ENCODE results near the gene LRRC4. TPM values are rescaled to one million over a fixed set of nuclear protein-coding genes. Genes with fewer than 3 reads are reported as not detected.

LRRC4 gene
- total RNA-seq, 1 experiment from 2014 or later = 10.4 TPM

GRCh38 chr7:128065872-128066271 is 34.6 kb upstream of the LRRC4 start:
- Histone ChIP-seq H3K18ac (ENCODE audit: insufficient read length, low read depth, low read length) (no peak overlapping the region), H3K4me2 (ENCODE audit: insufficient read depth, insufficient read length, low read length) (no peak overlapping the region), H2BK5ac (ENCODE audit: insufficient read length, low read length) (no peak overlapping the region), H3K23ac (ENCODE audit: insufficient read length, low read depth, low read length) (no peak overlapping the region), H3K79me2 (ENCODE audit: insufficient read depth, low read length) (no peaks in the 10 kb centered on the region), H4K8ac (replicated peaks; ENCODE audit: insufficient read length, low read depth, low read length) (no peak overlapping the region), H2BK15ac (ENCODE audit: low read depth, low read length) (no peak overlapping the region), H3K9ac (ENCODE audit: extremely low read depth, insufficient read length, low read length) (no peak overlapping the region), H3K79me1 (ENCODE audit: insufficient read depth, low read depth, low read length, poor library complexity, severe bottlenecking) (no peaks in the 10 kb centered on the region), H3K4me1 (ENCODE audit: insufficient read depth, low read length) (no peaks in the 10 kb centered on the region), H2AK5ac (ENCODE audit: insufficient read length, low read length) (no peak overlapping the region), H3K27me3 (ENCODE audit: insufficient read depth, low read length) (no peaks in the 10 kb centered on the region), H2AFZ (ENCODE audit: low read length) (no peak overlapping the region), H3T11ph (ENCODE audit: low read length) (no peak overlapping the region), H3K27ac (ENCODE audit: insufficient read length, low read depth, low read length) (no peak overlapping the region), H3K23me2 (ENCODE audit: insufficient read length, low read depth, low read length, poor library complexity, severe bottlenecking) (no peaks in the 10 kb centered on the region), H4K91ac (ENCODE audit: insufficient read length, low read depth, low read length) (no peak overlapping the region), H2BK120ac (ENCODE audit: low read depth, low read length, poor library complexity, severe bottlenecking) (no peak overlapping the region), H3K4ac (ENCODE audit: low read depth, low read length) (no peak overlapping the region), H4K5ac (ENCODE audit: insufficient read length, low read depth, low read length) (no peak overlapping the region), H3K14ac (ENCODE audit: insufficient read depth, low read length) (no peak overlapping the region), H3K56ac (ENCODE audit: insufficient read length, low read depth, low read length) (no peak overlapping the region), H4K20me1 (ENCODE audit: control insufficient read depth, insufficient read depth, insufficient read length) (no peaks in the 10 kb centered on the region), H2BK20ac (ENCODE audit: low read depth, low read length, poor library complexity, severe bottlenecking) (no peak overlapping the region), H2BK12ac (ENCODE audit: insufficient read length, low read depth, low read length) (no peak overlapping the region), H3K9me3 (ENCODE audit: control insufficient read depth, low read depth, low read length) (no peaks in the 10 kb centered on the region)
- H3K27me3 Mint-ChIP-seq (ENCODE audit: low read depth) = no peaks in the 10 kb centered on the region
- DNase-seq = no peak
- 0 out of 4 replicates have a peak, but pooled peaks cover 0 to 2% of the 10 kb centered on the region in 2 experiments for H3K4me1 Mint-ChIP-seq
- H3K36me3 Mint-ChIP-seq (ENCODE audit: insufficient read depth in 1 of 3, low read depth in 3 of 3) = peaks cover 0 to 3% (median 2%) of the 10 kb centered on the region in 3 experiments; a peak in 3 of 7 replicates
- no peak overlapping the region for H3K4me3 Mint-ChIP-seq
- H3K9me3 Mint-ChIP-seq = no peaks in the 10 kb centered on the region
- H3K27ac Mint-ChIP-seq = no peak overlapping the region
- no peak for TF ChIP-seq CTCF (conservative IDR thresholded peaks at IDR 0.05)
- WGBS (ENCODE audit: extremely low coverage, insufficient read length, low lambda C conversion rate) = no CpG with 5 or more reads among the region's 7 CpGs
